Endothelial cell (in vitro differentiated cells): Measurements from ENCODE around the gene ADCY7. TPM values are rescaled to one million over a fixed set of nuclear protein-coding genes. Genes with fewer than 3 reads are reported as not detected.

Experiments
- DNase-seq: peaks from one replicate; pipeline ENCODE4 v3.0.0; 2021; ENCODE audit warnings: low spot score
- H3K27ac Mint-ChIP-seq: one replicate; pipeline ENCODE4 v1.8.0; 2021; ENCODE audit warnings: mixed read lengths, inconsistent platforms; ENCODE audit not compliant: unreplicated experiment
- H3K27me3 Mint-ChIP-seq: one replicate; pipeline ENCODE4 v1.8.0; 2021; ENCODE audit warnings: mild to moderate bottlenecking, moderate library complexity, mixed read lengths, inconsistent platforms; ENCODE audit not compliant: unreplicated experiment
- H3K36me3 Mint-ChIP-seq: one replicate; pipeline ENCODE4 v1.8.0; 2021; ENCODE audit warnings: mild to moderate bottlenecking, low read depth, mixed read lengths, inconsistent platforms; ENCODE audit not compliant: unreplicated experiment
- H3K4me1 Mint-ChIP-seq: one replicate; pipeline ENCODE4 v1.8.0; 2021; ENCODE audit warnings: mild to moderate bottlenecking, mixed read lengths, inconsistent platforms; ENCODE audit not compliant: unreplicated experiment
- H3K4me3 Mint-ChIP-seq: one replicate; pipeline ENCODE4 v1.8.0; 2021; ENCODE audit warnings: mild to moderate bottlenecking, mixed read lengths, inconsistent platforms; ENCODE audit not compliant: unreplicated experiment
- H3K9me3 Mint-ChIP-seq: one replicate; pipeline ENCODE4 v1.8.0; 2021; ENCODE audit warnings: mixed read lengths, inconsistent platforms; ENCODE audit not compliant: unreplicated experiment
- CTCF ChIP-seq: fragments of 200-600 bp; sonication (generic); IDR thresholded peaks from one replicate; pipeline ENCODE4 v1.5.0; 2021; ENCODE audit warnings: antibody characterized with exemption; ENCODE audit not compliant: unreplicated experiment
- long read RNA-seq: library from polyadenylated mRNA; unstranded; transcript quantifications from one replicate; pipeline ENCODE4 v2.0.0, GENCODE V29; 2020; ENCODE audit not compliant: unreplicated experiment
- total RNA-seq: library from RNA; stranded (reverse); fragmentation: NEBNext Ultra II Directional; extraction: Animal tissue kit (Norgen Biotek cat#: 25700); gene quantifications from one replicate; pipeline ENCODE4 v1.2.1, GENCODE V29; 2021; ENCODE audit not compliant: unreplicated experiment

Gene ADCY7
- 3.2 TPM for total RNA-seq
- long read RNA-seq: 0 reads

- no peak for DNase-seq
- Mint-ChIP-seq H3K4me1 (peaks cover 14% of the 10 kb centered on the region), H3K27me3 (no peaks in the 10 kb centered on the region), H3K4me3 (no peak within 1 kb of the TSS), H3K9me3 (no peaks in the 10 kb centered on the region), H3K27ac (no peak within 1 kb of the TSS), H3K36me3 (peaks cover 3% of the 10 kb centered on the region)
- TF ChIP-seq CTCF: no peak
Measured at GRCh38 chr16:50266337-50267091, at the start of gene ADCY7. TSS of gene ADCY7 (plus strand) at chr16:50266551. CDS start at chr16:50288180, 21,629 bp downstream.

DNA sequence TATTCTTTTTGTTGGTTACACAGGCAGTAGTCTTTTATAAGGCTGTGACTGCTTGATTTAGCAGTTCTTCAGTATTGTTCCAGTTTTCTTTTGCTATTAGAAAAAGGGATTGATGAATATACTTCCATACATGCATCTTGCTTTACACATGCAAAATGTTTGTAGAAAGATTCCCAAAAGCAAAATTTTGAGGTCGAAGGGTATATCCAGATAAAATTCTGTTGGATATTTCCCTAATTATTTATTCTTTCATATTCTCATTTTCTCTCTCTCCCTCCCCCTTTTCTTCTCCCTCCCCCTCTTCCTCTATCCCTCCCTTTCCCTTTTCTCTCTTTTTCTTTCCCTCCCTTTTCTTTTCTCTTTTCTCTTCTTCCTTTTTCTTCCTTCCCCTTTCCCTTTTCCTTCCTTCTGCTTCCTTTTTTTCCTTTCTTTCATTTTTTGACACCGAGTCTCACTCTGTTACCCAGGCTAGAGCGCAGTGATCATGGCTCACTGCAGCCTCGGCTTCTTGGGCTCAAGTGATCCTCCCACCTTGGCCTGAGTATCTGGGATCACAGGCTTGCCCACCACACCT lies 46.9 kb upstream of the ADCY7 start:
- no peak overlapping the region for H3K4me3 Mint-ChIP-seq
- DNase-seq: no peak
- peaks cover 3% of the 10 kb centered on the region for H3K36me3 Mint-ChIP-seq
- no peak for TF ChIP-seq CTCF
- H3K4me1 Mint-ChIP-seq: no peaks in the 10 kb centered on the region
- no peaks in the 10 kb centered on the region for H3K27me3 Mint-ChIP-seq
- H3K27ac Mint-ChIP-seq: no peak overlapping the region
- H3K9me3 Mint-ChIP-seq: no peaks in the 10 kb centered on the region

DNA sequence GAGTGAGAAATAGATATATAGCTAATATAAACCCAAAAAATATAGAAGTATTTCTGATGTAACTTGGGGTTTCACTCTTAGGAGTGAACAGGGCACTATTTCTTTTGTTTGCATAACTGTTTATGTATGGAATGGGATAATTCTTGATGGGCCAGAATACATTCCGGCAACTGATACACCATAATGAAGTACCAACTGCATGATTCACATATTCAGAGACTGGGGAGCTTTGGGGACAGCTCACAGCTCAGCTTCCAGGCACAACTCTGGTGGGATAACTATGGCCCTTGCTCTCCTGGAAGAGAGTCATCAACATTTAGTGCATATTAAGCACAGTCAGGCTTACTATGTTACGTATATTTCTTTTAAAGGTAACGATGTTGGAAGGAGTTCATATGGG lies 42.1 kb upstream of the ADCY7 start:
- no peak for TF ChIP-seq CTCF
- Mint-ChIP-seq H3K27me3 (no peaks in the 10 kb centered on the region), H3K9me3 (no peaks in the 10 kb centered on the region)

GRCh38 chr16:50227120-50227519 lies 39.2 kb upstream of the ADCY7 start:
- Mint-ChIP-seq H3K36me3 (peaks cover 13% of the 10 kb centered on the region), H3K27ac (no peak overlapping the region), H3K9me3 (no peaks in the 10 kb centered on the region), H3K27me3 (no peaks in the 10 kb centered on the region), H3K4me1 (no peaks in the 10 kb centered on the region), H3K4me3 (no peak overlapping the region)
- no peak for DNase-seq
- TF ChIP-seq CTCF: no peak

More for the DNA sequence above, 42.1 kb upstream of the ADCY7 start:
- peaks cover 16% of the 10 kb centered on the region for H3K36me3 Mint-ChIP-seq
- no peak overlapping the region for H3K4me3 Mint-ChIP-seq
- DNase-seq: no peak
- no peak overlapping the region for H3K27ac Mint-ChIP-seq
- H3K4me1 Mint-ChIP-seq: no peaks in the 10 kb centered on the region

DNA sequence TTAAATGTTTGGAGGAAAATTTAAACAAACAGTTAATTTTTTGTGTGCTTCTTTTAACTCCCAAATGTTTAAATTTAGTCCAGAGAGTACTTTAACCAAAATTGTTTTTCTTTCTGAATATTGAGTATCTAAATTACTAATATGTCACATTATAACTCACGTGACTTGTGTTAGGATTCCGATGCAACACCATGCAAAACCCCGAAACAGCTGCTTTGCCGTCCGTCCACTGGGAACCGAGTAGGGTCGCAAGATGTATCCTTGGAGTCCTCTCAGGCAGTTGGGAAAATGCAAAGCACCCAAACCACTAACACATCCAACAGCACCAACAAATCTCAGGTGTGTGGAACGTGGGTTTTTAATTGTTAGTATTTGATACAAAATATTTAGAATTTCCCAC lies 38.7 kb upstream of the ADCY7 start:
- no peaks in the 10 kb centered on the region for H3K4me1 Mint-ChIP-seq
- H3K27ac Mint-ChIP-seq: no peak overlapping the region
- no peak for TF ChIP-seq CTCF
- H3K27me3 Mint-ChIP-seq: no peaks in the 10 kb centered on the region
- no peaks in the 10 kb centered on the region for H3K9me3 Mint-ChIP-seq
- no peak for DNase-seq
- H3K36me3 Mint-ChIP-seq: peaks cover 13% of the 10 kb centered on the region
- H3K4me3 Mint-ChIP-seq: no peak overlapping the region
